GM19452 (cell line): ENCODE results near the gene STX1A.

Source experiments
- ATAC-seq: cut with Tn5 transposase; IDR thresholded peaks from one replicate; pipeline ENCODE4 v1.9.1; 2021; ENCODE audit not compliant: unreplicated experiment

The STX1A gene

DNA sequence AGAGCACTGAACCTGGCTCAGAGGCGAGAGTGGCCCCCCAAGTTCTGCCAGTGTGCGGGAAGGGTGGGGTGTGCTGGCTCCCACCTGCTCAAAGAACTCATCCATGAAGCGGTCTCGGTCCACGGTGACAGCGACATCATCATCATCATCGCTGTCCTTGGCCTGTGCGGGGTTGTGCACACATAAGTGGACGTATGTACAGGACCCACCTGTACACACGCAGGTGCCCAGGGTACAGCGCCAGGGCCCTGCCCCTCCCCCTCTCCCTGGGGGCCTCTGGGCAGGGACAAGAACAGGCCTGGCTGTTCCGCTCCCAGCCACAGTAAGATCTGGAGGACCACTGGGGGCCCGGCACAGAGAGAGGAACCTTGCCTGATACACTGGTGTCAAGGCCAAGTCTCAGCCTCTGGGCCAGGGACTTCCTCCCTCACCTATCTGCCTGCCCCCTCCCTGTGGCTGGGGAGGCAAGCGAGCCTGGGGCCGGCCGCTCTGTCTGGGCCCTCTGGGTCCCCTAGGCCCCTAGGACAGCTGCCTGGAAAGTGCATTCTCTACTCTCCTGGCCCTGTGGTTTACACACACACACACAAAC lies 10.4 kb downstream of the STX1A start:
- ATAC-seq: no peak

DNA sequence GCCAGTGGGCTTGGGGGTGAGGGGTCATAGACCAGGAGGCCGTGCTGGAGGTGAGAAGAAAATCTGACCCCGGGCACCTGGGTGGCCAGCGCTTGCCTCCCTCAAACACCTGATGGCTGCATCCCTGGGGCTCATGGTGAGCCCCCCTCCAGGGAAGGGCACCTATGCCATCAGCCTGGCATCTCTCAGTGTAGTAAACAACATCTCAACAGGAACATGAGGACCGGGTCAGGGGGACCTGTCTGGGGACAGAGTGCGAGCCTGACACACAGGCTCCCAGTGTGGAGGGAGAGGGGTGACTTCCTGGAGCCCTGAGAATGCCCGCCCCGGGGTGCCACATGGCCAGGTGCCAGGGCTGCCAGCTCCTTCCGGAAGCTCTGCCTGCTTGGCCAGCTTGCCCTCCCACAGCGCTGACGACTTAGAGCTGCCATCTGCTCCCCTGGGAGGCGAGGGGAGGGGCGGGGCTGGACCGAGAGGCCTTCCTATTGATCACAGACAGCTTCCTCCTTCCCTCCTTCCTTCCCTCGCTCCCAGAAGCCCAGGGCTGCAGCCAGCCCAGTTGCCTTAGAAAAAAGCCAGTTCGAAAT lies 12.3 kb downstream of the STX1A start:
- ATAC-seq: no peak

DNA sequence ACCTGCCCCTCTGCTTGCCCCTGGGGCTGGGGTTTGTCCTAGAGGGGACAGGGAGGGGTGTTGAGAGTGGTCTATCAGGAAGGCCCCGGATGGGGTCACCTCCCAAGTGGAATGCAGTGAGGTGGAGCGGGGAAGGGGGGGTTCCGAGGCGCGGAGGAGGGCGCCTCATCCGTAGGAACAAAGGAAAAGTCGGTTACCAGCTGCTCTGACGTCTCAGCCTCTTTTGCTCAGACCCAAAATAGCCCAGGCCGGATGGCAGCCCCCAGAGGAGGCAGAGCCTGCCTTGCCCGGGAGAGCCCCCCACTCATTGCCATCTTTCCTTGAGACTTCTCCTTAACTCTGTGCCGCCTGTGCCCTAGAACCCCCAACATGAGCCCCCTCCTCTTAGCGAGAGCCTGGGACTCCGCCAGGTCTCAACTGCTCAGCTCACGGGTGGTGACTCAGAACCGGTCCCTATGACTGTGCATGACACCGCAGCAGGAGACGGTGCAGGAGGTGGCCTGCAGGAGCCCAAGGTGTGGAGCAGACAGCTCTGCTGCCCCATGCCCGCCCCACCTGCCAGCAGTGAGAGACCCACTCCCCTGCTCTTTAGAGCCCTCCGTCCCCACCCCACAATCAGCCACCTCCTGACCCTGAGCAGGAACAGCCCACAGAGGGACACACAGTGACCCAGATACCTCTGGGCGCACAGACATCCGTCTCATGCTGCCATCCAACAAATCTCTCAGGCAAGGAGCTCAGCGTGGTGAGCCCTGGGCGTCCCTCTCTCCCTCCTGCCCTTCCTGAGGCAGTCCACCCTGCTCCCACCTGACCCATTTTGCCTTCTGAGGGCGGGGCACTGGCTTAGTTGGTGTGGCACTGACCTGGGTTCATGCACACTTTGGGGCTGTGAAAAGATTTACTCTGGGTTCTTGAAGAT lies 13.1 kb downstream of the STX1A start:
- ATAC-seq: no peak

DNA sequence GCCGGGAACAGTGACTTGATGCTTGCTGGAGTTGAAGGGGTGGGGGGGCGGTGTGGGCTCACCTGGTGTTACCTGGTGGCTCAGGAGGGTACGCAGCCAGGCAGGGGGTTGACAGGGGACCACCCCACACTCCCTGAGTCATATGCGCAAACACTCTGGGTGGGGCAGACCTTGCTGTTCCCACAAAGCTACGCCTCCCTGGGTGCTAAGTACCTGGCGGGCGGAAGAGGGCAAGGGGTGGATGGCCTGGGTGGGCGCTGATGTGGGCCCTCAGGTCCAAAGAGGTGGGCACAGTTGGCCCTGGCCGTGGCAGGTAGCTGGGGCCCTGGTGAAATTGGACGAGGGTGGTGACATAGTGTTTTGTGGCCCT lies 13.9 kb downstream of the STX1A start:
- no peak for ATAC-seq

DNA sequence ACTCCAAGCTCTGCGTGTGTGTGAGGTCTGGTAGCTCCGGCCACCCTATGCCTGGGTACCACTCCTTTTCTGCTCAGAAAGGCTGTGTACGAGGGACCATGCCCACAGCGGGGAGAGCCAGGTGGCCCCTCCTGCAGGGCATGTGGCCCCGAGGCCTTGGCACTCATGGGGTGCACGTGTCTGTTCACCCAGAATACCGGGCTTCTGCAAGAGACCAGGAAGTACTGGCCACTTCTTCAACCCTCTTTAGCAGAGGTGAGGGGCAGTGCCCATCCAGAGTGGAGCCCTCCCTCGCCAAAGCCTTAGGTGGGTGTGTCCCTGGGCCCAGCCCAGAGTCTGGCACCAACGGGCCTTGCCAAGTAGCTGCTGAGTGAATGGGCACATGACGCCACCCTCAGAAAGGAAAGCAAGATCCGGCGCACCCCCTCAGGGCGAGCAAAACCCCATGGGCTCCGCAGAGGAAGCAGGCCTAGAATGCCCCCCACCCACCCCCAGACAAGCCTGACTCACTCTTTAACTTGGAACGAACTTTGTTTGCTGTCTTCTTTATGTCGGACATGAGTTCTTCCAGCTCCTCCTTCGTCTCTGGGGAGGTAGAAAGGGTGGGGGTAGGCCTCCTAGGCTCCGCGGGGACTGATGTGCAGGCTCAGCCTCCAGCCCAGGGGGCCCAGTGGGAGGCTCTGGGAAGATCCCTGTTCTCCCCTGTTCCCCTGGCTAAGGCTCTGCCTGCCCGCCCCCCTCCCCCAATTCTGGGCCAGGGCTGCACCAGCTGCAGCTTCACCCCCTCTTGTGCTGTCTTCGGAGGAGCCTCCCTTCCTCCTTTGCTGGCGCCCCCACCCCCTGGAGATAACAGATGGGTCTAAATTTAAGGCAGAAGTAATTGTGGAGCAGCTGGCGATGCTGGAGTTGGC lies 14.6 kb downstream of the STX1A start:
- ATAC-seq: no peak

DNA sequence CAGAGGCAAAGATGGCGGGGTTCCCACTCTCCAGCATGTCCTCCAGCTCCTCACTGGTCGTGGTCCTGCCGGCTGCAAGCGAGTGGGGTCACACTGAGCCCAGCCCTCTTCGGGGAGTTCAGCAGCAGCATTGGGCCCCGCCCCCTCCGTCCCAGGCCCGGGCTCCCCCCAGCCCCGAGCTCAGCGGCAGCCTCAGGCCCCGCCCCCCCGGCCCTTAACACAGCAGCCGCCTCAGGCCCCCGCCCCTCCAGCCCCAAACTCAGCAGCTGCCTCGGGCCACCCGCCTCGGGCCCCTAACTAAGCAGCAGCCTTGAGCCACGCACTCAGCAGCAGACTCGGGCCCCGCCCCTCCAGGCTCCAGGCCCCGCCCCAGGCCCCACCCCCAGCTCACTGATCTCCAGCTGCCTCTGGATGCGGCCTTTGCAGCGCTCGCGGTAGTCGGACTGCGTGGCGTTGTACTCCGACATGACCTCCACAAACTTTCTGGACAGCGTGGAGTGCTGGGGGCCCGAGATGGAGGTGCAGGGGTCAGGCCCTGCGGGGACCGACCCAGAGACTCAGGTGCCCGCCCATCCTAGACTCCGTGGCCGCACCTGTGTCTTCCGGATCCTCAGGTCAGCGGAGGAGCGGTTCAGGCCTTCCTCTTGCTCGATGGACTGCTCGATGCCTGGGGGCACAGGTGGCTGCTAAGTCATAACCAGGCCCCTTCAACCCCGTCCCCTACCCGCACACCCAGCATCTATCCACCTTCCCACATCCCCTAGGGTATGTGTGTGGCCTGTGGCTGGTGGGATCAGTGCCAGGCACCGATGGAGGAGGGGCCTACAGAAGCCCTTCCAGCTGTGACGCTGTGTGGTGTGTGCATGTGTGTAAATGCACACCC lies 15.5 kb downstream of the STX1A start:
- ATAC-seq: no peak

DNA sequence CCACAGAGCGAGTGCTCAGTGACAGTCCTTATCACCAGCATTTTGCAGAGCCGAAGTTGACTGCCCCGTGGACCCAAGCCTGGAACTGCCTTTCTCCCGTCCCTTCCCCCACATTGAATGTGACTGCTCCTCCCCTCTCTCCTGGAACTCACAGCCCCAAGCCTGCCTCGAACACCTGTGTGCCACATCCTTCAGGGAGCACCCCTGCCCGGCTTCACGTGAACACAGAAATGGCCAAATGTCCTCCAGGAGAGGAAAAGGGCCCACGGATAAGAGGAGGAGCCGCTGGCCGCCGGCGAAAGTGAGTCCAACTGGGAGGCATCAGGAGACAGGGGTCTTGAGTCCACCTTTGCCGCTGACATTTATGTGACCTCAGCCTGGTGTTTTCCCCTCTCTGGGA lies 16.2 kb downstream of the STX1A start:
- no peak for ATAC-seq

DNA sequence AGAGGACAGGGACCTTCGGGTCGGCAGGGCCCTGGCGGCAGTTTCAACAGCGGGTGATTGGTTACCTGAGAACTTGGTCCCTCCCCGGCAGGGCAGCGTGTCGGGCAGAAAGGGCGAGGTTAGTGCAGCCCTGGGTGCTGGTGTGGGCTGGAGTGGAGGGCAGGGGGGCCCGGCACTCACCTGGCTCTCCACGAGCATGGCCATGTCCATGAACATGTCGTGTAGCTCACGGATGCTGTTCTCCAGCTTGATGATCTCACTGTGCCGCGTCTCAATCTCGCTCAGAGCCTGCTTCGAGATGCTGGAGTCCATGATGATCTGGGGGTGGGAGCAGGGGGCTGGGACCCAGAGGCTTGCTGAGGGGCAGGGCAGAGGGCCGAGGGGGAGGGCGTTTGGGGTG lies 16.8 kb downstream of the STX1A start:
- ATAC-seq: no peak

DNA sequence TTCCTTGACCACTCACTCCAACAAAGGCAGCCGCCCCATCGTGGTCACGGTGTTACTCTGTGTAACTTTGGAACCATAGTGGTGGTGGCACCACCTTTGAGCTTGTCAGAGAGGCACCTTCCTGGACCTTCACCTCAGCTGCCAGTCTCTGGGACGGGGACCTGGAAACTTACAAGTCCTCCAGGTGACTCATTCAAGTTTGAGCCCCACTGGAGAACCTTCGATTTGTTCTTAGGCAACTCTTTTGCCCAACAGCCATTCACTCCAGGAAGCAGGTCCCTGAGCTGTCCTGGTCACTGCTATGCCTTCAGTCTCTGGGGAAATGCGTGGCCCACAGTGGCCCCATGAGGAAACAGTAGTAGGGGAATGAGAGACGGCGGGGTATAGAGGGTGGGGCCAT lies 17.2 kb downstream of the STX1A start:
- ATAC-seq: no peak

DNA sequence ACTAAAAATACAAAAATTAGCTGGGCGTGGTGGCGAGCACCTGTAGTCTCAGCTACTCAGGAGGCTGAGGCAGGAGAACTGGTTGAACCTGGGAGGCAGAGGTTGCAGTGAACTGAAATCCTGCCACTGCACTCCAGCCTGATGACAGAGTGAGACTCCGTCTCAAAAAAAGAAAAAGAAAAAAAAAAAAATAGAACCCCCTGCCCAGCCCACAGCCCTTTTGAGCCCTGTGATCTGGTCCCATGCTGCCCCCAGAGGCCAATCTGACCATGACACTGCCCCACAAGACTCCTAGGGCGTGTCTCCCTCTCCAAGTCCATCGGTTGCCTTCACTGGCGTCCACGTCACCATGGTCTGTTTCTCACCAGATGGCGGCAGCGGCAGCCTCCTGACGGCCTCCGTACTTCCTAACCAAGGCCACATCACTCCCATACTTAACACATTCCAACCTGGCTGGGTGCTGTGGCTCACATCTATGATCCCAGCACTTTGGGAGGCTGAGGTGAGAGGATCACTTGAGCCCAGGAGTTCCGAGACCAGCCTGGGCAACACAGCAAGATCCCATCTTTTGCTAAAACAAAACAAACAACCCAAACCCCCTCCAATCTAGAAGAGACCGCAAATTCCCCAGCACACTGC lies 18.0 kb downstream of the STX1A start:
- ATAC-seq: no peak

DNA sequence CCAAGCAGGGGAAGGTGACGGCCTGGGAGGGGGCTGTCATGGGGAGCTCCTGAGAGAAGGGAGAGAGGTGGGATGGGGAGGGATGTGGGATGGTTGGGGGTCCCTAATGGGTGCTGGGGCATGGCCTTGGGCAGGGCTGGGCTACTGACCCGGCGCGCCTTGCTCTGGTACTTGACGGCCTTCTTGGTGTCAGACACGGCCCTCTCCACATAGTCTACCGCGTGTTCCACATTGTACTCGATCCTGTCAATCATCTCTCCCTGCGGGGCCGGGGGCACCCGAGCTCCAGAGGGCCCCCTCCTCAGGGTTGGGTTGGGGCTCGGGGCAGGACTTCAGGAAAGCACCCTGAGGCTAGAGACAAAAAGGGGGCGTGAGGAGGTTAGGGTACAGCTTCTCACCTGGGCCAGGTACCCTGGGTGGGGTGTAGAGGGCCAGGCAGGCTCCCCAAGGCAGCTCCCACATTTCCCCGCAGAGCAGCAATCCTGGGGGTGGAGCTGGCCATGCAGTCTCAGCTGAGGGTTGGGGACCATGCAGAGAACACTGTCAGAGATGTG lies 18.8 kb downstream of the STX1A start:
- ATAC-seq: no peak

DNA sequence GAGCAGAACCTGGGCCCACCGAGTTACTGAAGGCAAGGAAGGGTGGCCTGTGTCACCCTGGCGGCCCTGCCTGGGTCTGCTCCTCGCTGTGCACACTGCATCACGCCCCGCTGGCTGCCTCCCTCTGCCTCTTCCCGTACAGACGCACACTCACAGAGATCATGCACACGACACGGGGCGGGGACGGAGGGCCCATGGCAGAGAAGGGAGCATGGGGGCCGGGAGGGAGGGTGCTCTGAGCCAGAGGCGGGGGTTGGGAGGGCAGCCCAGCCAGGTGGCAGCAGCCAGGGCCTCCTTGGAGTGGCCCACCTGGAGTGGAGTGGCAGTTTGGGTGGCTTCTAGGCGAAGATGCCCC lies 19.4 kb downstream of the STX1A start:
- ATAC-seq: no peak

DNA sequence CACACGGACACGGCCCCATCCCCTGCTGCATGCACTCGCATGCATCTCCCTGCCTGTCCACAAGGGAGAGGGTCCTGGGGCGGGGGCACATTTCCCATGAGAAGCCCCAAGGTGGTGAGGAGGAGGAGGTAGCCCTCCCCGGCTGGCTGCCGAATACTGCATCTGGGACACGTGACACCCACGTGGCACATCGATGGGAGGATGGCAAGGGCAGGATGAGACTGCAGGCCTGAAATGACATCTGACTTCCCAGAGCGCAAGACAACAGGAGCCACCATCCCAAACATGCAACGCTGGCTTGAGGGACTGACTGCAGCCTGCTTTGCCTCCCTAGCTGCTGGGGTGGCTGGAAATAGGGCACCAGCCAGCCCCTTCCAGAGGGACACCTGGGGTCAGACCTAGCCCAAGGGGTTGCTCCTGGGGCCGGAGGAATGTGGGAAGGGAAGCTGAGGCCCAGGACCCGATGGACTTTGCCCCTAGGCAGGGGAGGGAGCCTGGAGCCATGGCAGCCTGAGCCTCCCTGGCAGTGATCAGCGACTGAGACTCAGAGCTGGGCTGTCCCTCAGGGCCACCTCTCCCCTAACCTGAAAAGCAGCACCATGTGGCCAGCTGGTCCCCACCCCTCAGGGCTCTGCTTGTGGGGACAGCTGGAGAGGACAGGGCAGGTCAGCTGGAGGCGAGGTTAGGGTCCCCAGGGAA lies 19.9 kb downstream of the STX1A start:
- ATAC-seq: no peak

DNA sequence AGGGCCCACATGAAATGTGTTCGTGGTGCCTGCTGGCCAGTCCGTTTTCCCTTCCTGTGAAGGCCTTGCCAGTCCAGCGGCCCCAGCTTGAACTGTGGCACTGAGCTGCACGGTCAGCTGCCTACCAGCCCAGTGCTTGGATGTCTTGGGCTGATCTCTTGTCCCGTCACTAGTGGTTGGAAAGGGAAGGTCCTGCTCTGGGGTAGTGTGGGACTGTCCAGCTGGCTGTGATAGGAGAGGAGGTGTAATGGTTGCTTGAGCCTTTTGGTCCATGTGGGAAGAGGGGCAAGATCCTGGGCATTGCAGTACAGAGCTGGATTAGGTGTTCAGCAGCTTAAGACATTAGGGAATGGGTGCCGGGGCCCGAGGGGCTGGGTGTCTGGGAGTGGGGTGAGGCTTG lies 21.1 kb downstream of the STX1A start:
- ATAC-seq: no peak

DNA sequence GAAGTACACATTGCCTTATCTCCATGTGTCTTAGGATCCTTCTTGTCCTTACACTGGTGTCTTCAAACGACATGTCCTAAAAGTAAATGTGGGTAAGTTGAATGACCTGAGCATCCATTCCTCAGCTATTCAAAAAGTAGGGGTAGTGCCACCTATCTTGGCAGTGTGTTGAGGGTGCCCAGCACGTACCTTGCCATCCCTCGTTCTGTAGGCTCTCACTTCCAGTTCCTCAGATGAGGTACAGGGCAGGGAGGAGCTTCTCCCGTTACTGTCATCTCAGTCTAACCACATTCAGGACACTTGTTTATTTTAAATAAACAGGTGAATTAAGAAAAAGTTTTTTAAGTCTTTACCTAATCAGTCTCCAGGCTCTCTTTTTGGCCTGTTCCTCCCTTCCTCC lies 23.1 kb downstream of the STX1A start:
- ATAC-seq: no peak

DNA sequence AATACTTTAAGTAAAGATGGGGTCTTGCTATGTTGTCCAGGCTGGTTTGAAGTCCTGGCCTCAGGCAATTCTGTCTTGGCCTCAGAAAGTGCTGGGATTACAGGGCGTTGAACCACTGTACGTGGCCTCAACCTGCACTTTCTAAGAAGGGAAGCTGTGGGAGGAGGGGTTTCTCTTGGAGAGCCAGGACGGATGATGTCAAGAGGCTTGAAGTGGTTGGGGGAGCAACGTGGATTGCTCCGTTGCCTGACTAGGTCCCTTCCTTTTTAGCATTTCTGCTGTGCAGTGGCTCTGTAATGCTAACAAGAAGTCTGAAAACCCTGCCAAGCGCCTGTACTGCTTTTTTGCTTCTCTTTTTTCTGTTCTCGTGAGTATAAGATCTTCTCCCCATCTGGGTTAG lies 28.8 kb downstream of the STX1A start:
- no peak for ATAC-seq

DNA sequence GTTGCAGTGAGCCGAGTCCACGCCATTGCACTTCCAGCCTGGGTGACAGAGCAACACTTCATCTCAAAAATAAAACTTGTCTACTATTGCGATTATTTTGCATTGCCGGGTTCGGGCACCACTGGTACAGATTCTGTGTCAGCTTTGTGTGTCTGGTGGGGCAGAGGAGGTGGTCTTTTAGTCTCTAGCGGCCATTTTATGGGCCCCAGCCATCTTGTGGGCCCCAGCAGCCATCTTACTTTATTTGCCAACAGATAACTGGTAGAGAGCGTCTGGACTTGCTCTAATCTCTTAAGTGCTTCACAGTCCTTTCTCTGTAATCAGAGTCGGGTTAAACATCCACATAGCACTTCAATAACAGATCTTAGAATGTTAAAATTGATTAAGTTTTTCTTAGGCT lies 31.2 kb downstream of the STX1A start:
- no peak for ATAC-seq

DNA sequence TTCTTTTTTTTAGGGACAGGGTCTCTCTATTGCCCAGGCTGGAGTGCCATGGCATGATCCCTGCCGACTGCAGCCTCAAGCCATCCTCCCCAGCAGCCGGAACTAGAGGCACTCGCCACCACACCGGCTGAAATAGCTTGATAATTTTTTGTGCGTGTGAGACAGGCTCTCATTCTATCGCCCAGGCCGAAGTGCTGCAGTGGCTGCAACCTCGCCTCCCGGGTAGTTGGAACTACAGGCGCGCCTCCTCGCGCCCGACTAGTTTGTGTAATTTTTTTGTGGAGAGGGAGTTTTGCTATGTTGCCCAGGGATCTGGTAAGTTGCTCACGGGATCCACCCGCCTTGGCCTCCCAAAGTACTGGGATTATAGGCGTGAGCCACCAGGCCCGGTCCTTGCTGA lies 34.2 kb downstream of the STX1A start:
- no peak for ATAC-seq
